CD14-positive monocyte (primary cell): Measurements from ENCODE around the gene LRRC75B. TPM values are rescaled to one million over a fixed set of nuclear protein-coding genes. Genes with fewer than 3 reads are reported as not detected.

ENCODE experiments used
- DNase-seq, 3 donors: peaks; one replicate each; pipeline ENCODE4 v3.0.0-alpha.2; 2011 to 2022
- H2AFZ ChIP-seq: 2 replicates; pipeline ENCODE4 v1.6.0; 2012; ENCODE audit warnings: mild to moderate bottlenecking, low read depth, low read length, inconsistent platforms; ENCODE audit not compliant: insufficient read depth, poor library complexity, severe bottlenecking
- H3K27ac ChIP-seq, 2 donors: 1 replicate in 1 of 2; 2 replicates in 1 of 2; pipeline ENCODE4 v1.5.1; 2012 to 2013; ENCODE audit warnings: low read length in 2 of 2, control low read depth in 1 of 2, inconsistent platforms in 1 of 2, low read depth in 1 of 2, mild to moderate bottlenecking in 1 of 2
- H3K27me3 ChIP-seq, 2 donors: one replicate each; pipeline versions ENCODE4 v1.6.0 to v1.6.1; 2011 to 2013; ENCODE audit warnings: low read length in 2 of 2; ENCODE audit not compliant: control insufficient read depth in 2 of 2, insufficient read depth in 2 of 2
- H3K36me3 ChIP-seq, 2 donors: replicated peaks in 1 of 2; 1 replicate in 1 of 2; 2 replicates in 1 of 2; pipeline versions ENCODE4 v1.5.1 to v1.6.1; 2012 to 2013; ENCODE audit warnings: low read length in 2 of 2, control low read depth in 1 of 2, inconsistent platforms in 1 of 2, mild to moderate bottlenecking in 1 of 2; ENCODE audit not compliant: insufficient read depth in 2 of 2, control insufficient read depth in 1 of 2
- H3K4me1 ChIP-seq, 2 donors: 1 replicate in 1 of 2; 2 replicates in 1 of 2; pipeline versions ENCODE4 v1.5.1 to v1.6.1; 2012 to 2013; ENCODE audit warnings: low read length in 2 of 2, control low read depth in 1 of 2, inconsistent platforms in 1 of 2, mild to moderate bottlenecking in 1 of 2, moderate library complexity in 1 of 2; ENCODE audit not compliant: insufficient read depth in 2 of 2, control insufficient read depth in 1 of 2
- H3K4me2 ChIP-seq: replicated peaks from 2 replicates; pipeline ENCODE3; 2012; ENCODE audit warnings: low read length, moderate library complexity, mild to moderate bottlenecking; ENCODE audit not compliant: poor library complexity, severe bottlenecking; ENCODE audit errors: extremely low read depth
- H3K4me3 ChIP-seq, 3 experiments: fragments of 200-600 bp in 1 of 3; sonication (generic) in 1 of 3; replicated peaks in 1 of 3; 1 replicate in 2 of 3; 2 replicates in 1 of 3; pipeline ENCODE4 v1.5.1; 2011 to 2013; ENCODE audit warnings: low read length in 3 of 3, mild to moderate bottlenecking in 3 of 3, control low read depth in 2 of 3, low read depth in 2 of 3, inconsistent platforms in 1 of 3, moderate library complexity in 1 of 3
- H3K79me2 ChIP-seq: 2 replicates; pipeline ENCODE4 v1.6.0; 2012; ENCODE audit warnings: mild to moderate bottlenecking, control low read depth, inconsistent platforms, low read length, moderate library complexity; ENCODE audit not compliant: insufficient read depth
- H3K9ac ChIP-seq: 2 replicates; pipeline ENCODE4 v1.6.0; 2017; ENCODE audit warnings: low read length, mild to moderate bottlenecking; ENCODE audit not compliant: insufficient read depth, poor library complexity, severe bottlenecking
- H3K9me3 ChIP-seq, 2 donors: replicated peaks in 1 of 2; 1 replicate in 1 of 2; 2 replicates in 1 of 2; pipeline versions ENCODE4 v1.5.1 to v1.6.1; 2012 to 2013; ENCODE audit warnings: low read length in 2 of 2, control low read depth in 1 of 2; ENCODE audit not compliant: control insufficient read depth in 1 of 2, insufficient read depth in 1 of 2
- H4K20me1 ChIP-seq: 2 replicates; pipeline ENCODE4 v1.6.0; 2012; ENCODE audit warnings: mild to moderate bottlenecking, low read length, control low read depth, moderate library complexity; ENCODE audit not compliant: insufficient read depth
- H3K27ac Mint-ChIP-seq, 7 donors: one replicate each; pipeline ENCODE4 v1.8.0; 2020; ENCODE audit warnings: mild to moderate bottlenecking in 7 of 7, mixed read lengths in 7 of 7, moderate library complexity in 6 of 7, inconsistent platforms in 2 of 7
- H3K27me3 Mint-ChIP-seq, 3 donors: one replicate each; pipeline ENCODE4 v1.8.0; 2021 to 2022; ENCODE audit warnings: low read depth in 3 of 3, mild to moderate bottlenecking in 3 of 3, mixed read lengths in 3 of 3, moderate library complexity in 3 of 3, inconsistent platforms in 1 of 3
- H3K36me3 Mint-ChIP-seq, 2 donors: one replicate each; pipeline ENCODE4 v1.8.0; 2020; ENCODE audit warnings: mixed read lengths in 2 of 2, inconsistent platforms in 1 of 2, mild to moderate bottlenecking in 1 of 2
- H3K4me1 Mint-ChIP-seq: one replicate; pipeline ENCODE4 v1.8.0; 2020; ENCODE audit warnings: mild to moderate bottlenecking, mixed read lengths
- H3K4me3 Mint-ChIP-seq, 2 donors: one replicate each; pipeline ENCODE4 v1.8.0; 2020; ENCODE audit warnings: mild to moderate bottlenecking in 2 of 2, mixed read lengths in 2 of 2, moderate library complexity in 1 of 2
- H3K9me3 Mint-ChIP-seq, 7 donors: one replicate each; pipeline ENCODE4 v1.8.0; 2020 to 2022; ENCODE audit warnings: mixed read lengths in 7 of 7, mild to moderate bottlenecking in 6 of 7, moderate library complexity in 6 of 7, inconsistent platforms in 2 of 7
- CTCF ChIP-seq: fragments of 200-600 bp; IDR thresholded peaks from one replicate; pipeline ENCODE4 v1.8.0; 2022; ENCODE audit warnings: antibody characterized with exemption, mild to moderate bottlenecking
- WGBS: methylation state at CpG from one replicate; pipeline ENCODE4 v1.1.5; 2013; ENCODE audit warnings: missing lambda C conversion rate; ENCODE audit not compliant: insufficient coverage; 5-methylcytosine and 5-hydroxymethylcytosine counted together
- intact Hi-C, 2 donors: fragments of 100-400 bp; cut with micrococcal nuclease; formaldehyde crosslinking; loops; one replicate each; pipeline versions ENCODE4 v1.15.0 to v1.15.1; 2023
- polyA plus RNA-seq, 3 donors: library from polyadenylated mRNA; depleted of rRNA in 1 of 3; unstranded in 2 of 3; stranded (reverse) in 1 of 3; fragments of 300-500 nt in 2 of 3; fragments of >200 nt in 1 of 3; fragmentation: Illumina TruSeq in 2 of 3; gene quantifications; 1 replicate in 2 of 3; 2 replicates in 1 of 3; pipeline ENCODE4 v1.2.3, GENCODE V29; 2012 to 2021

LRRC75B gene
- polyA plus RNA-seq, 3 donors: 0.20 to 5.2 (median 0.53) TPM

DNA sequence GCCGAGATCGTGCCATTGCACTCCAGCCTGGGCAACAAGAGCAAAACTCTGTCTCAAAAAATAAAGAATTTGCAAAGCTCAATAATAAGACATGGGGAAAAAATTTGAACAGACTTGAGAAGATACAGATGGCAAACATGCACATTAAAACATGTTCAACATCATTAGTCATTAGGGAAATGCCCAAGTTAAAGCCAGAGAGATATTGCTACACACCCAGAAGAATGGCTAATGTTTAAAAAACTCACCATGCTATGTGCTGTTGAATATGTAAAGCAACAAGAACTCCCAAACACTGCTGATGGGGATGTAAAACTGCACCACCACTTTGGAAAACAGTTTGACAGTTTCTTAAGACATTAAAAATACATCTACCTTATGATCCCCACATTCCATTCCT lies 12.6 kb downstream of the LRRC75B start:
- TF ChIP-seq CTCF: no peak
- Mint-ChIP-seq H3K9me3 (no peaks in the 10 kb centered on the region), H3K4me3 (no peak overlapping the region), H3K4me1 (peaks cover 6% of the 10 kb centered on the region), H3K27ac (no peak overlapping the region), H3K27me3 (peaks cover 0 to 3% (median 2%) of the 10 kb centered on the region in 3 donors), H3K36me3 (peaks cover 16 to 27% of the 10 kb centered on the region in 2 donors)
- intact Hi-C loops: no loop called here
- no peak overlapping the region for H3K4me2 ChIP-seq
- no peak overlapping the region for H3K27ac ChIP-seq
- H3K4me1 ChIP-seq: no peaks in the 10 kb centered on the region
- WGBS: 90% methylated on average over 2 of the region's 2 CpGs
- H3K79me2 ChIP-seq: no peaks in the 10 kb centered on the region
- no peaks in the 10 kb centered on the region for H3K27me3 ChIP-seq
- H2AFZ ChIP-seq: no peak overlapping the region
- DNase-seq: peak in 1 of 3 donors; percentile 46
- no peak overlapping the region for H3K4me3 ChIP-seq
- peaks cover 0 to 12% of the 10 kb centered on the region in 2 donors for H3K36me3 ChIP-seq
- no peaks in the 10 kb centered on the region for H3K9me3 ChIP-seq
- no peak overlapping the region for H3K9ac ChIP-seq
- H4K20me1 ChIP-seq: no peaks in the 10 kb centered on the region

GRCh38 chr22:24579258-24579601 lies 13.6 kb downstream of the LRRC75B start:
- Mint-ChIP-seq H3K4me3 (no peak overlapping the region), H3K27me3 (peaks cover 0 to 3% (median 2%) of the 10 kb centered on the region in 3 donors), H3K9me3 (no peaks in the 10 kb centered on the region), H3K4me1 (peaks cover 6% of the 10 kb centered on the region), H3K27ac (no peak overlapping the region), H3K36me3 (peaks cover 25 to 38% of the 10 kb centered on the region in 2 donors)
- Histone ChIP-seq H3K4me1 (no peaks in the 10 kb centered on the region), H3K27me3 (no peaks in the 10 kb centered on the region), H3K4me2 (no peak overlapping the region), H3K9ac (no peak overlapping the region), H4K20me1 (no peaks in the 10 kb centered on the region), H3K79me2 (no peaks in the 10 kb centered on the region), H3K27ac (no peak overlapping the region), H3K36me3 (peaks cover 8 to 21% of the 10 kb centered on the region in 2 donors), H3K4me3 (no peak overlapping the region), H3K9me3 (no peaks in the 10 kb centered on the region), H2AFZ (no peak overlapping the region)
- DNase-seq: no peak
- intact Hi-C loops: no loop called here
- no CpG with 5 or more reads among the region's 1 CpG for WGBS
- no peak for TF ChIP-seq CTCF
